Lower lobe of right lung (tissue), 2 donors: Measurements from ENCODE around the gene ADGRE3. TPM values are rescaled to one million over a fixed set of nuclear protein-coding genes. Genes with fewer than 3 reads are reported as not detected.

Experiments used
- ATAC-seq, 2 donors: fragments of 200-7000 bp; cut with Tn5 transposase; one replicate each; pipeline ENCODE4 v1.9.1; 2020 to 2022; ENCODE audit warnings: mild to moderate bottlenecking in 2 of 2, moderate library complexity in 2 of 2
- DNase-seq: peaks from one replicate; pipeline ENCODE4 v3.0.0-alpha.2; 2020
- H3K27ac ChIP-seq: fragments of 200-600 bp; one replicate; pipeline ENCODE4 v1.8.0; 2022
- H3K27me3 ChIP-seq: fragments of 200-600 bp; one replicate; pipeline ENCODE4 v1.8.0; 2022; ENCODE audit warnings: low read depth
- H3K36me3 ChIP-seq: fragments of 200-600 bp; one replicate; pipeline ENCODE4 v1.8.0; 2022; ENCODE audit warnings: mild to moderate bottlenecking
- H3K4me1 ChIP-seq: fragments of 200-600 bp; one replicate; pipeline ENCODE4 v1.8.0; 2022
- H3K4me3 ChIP-seq: fragments of 200-600 bp; one replicate; pipeline ENCODE4 v1.8.0; 2022; ENCODE audit warnings: mild to moderate bottlenecking
- H3K9me3 ChIP-seq: fragments of 200-600 bp; one replicate; pipeline ENCODE4 v1.8.0; 2022
- intact Hi-C: fragments of 100-400 bp; cut with DNase I; formaldehyde crosslinking; loops from one replicate; pipeline ENCODE4 v1.11.0; 2022
- total RNA-seq: library from RNA; stranded (reverse); fragmentation: NEBNext Ultra II Directional; extraction: Animal tissue kit (Norgen Biotek cat#: 25700); gene quantifications from one replicate; pipeline ENCODE4 v1.2.1, GENCODE V29; 2021
- TF ChIP-seq, protein P1 (sequence below): fragments of 200-600 bp; IDR thresholded peaks from one replicate; pipeline ENCODE4 v1.8.0; 2022; ENCODE audit warnings: antibody characterized with exemption, mild to moderate bottlenecking
- donor health status: DM: no; HTN: yes; CAD: no; lungs with severe emphysema.

Gene ADGRE3
- total RNA-seq, 1 donor from 2014 or later: 25.5 TPM

DNA sequence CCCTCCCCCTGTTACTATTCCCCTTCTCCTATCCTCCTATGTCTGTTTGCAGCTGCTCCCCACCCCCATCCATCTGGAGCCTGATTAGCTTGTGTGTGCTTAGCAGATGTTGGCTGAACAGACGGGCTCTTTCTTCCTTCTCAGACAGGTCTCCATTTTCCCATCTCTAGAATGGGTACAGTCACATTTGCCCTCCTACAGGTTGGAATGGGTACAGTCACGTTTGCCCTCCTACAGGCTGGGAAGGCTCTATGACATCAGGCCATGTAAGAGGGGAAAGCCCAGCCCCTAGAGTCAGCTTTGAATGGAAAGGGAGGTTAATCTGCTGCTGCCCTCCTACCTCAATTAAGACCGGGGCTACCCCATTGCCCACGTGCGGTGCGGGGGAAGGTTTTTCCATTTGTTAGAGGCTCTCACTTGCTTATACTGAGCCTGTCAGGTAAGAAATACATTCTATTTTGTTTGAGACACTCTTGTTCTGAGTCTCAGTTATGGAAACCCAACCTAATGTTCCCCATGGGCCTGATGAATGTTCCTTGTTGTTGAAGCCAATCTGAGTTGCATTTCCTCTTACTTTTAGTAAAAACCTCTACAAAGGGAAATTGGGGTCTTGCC, 93.9 kb downstream of the ADGRE3 start:
- Histone ChIP-seq H3K4me1 (no peaks in the 10 kb centered on the region), H3K9me3 (no peaks in the 10 kb centered on the region), H3K27me3 (no peaks in the 10 kb centered on the region), H3K36me3 (no peaks in the 10 kb centered on the region), H3K27ac (no peak overlapping the region), H3K4me3 (no peak overlapping the region)
- ATAC-seq: no peak
- TF ChIP-seq, protein P1, sequence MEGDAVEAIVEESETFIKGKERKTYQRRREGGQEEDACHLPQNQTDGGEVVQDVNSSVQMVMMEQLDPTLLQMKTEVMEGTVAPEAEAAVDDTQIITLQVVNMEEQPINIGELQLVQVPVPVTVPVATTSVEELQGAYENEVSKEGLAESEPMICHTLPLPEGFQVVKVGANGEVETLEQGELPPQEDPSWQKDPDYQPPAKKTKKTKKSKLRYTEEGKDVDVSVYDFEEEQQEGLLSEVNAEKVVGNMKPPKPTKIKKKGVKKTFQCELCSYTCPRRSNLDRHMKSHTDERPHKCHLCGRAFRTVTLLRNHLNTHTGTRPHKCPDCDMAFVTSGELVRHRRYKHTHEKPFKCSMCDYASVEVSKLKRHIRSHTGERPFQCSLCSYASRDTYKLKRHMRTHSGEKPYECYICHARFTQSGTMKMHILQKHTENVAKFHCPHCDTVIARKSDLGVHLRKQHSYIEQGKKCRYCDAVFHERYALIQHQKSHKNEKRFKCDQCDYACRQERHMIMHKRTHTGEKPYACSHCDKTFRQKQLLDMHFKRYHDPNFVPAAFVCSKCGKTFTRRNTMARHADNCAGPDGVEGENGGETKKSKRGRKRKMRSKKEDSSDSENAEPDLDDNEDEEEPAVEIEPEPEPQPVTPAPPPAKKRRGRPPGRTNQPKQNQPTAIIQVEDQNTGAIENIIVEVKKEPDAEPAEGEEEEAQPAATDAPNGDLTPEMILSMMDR: no peak
- intact Hi-C loops: no loop called here
- no peak for DNase-seq

DNA sequence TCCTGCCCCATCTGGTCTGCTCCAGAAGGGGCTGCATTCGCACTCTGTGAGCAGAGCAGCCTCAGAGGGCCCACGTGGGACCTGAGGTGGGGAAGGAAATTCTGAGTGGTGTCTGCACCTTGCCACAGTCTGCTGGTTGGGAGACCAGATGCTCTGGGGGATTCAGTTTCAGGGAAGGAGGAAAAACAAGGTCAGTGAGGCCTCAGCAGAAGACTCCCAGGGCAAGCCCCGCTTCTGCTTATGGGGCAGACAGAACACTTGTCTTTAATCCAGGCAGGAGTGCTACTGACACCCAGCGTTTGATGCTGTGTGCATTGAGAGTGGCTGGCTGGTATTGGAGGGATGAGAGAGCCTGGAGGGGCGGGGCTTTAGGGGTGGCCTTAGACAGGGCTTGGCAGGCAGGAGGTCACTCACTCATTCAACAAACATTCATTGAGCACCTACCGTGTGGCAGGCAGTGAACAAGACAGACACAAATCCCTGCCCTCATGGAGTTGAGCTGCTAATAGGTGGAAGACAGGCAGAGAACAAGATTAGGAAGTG, 96.7 kb downstream of the ADGRE3 start:
- no peak overlapping the region for H3K4me3 ChIP-seq
- H3K9me3 ChIP-seq: no peaks in the 10 kb centered on the region
- peaks cover 5% of the 10 kb centered on the region for H3K4me1 ChIP-seq
- TF ChIP-seq, protein P1: no peak
- DNase-seq (no peak), ATAC-seq (no peak)
- H3K36me3 ChIP-seq: no peaks in the 10 kb centered on the region
- intact Hi-C loops: no loop called here
- H3K27me3 ChIP-seq: no peaks in the 10 kb centered on the region
- no peak overlapping the region for H3K27ac ChIP-seq

DNA sequence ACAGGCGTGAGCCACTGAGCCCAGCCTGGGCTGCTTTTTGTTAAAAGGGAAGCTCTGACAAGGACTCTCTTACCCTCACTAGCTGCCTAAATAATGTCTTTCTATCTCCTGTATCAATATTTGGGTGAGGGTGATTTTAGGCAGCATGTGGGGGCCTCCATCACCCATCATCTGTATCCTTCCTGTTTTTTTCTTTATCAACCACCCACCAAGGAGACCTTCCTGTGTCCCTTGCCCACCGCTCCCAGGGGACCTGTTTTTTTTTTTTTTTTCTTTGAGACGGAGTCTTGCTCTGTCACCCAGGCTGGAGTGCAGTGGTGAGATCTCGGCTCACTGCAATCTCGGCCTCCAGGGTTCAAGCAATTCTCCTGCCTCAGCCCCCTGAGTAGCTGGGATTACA, 97.4 kb downstream of the ADGRE3 start:
- Histone ChIP-seq H3K36me3 (no peaks in the 10 kb centered on the region), H3K27me3 (no peaks in the 10 kb centered on the region), H3K27ac (no peak overlapping the region), H3K4me3 (no peak overlapping the region), H3K4me1 (peaks cover 6% of the 10 kb centered on the region), H3K9me3 (no peaks in the 10 kb centered on the region)
- intact Hi-C loops: no loop called here
- DNase-seq (no peak), ATAC-seq (no peak)
- TF ChIP-seq, protein P1: no peak

DNA sequence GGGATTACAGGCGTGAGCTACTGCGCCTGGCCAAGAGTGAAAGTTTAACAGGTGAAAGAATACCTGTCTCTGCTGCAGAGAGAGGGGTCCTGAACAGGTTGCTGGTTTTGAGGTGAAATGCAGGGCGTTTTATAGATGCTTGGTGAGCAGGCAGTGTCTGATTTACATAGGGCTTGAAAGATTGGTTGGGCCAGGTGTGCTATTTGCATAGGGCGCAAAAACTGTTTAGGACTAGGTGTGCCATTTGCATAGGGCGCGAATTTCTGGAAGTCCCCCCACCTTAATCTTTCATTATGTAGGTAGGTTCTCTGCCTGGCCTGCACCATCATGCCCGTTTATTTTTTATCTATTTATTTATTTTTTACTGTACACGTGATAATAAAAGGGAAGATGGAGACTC, 98.3 kb downstream of the ADGRE3 start:
- no peak for DNase-seq
- Histone ChIP-seq H3K9me3 (no peaks in the 10 kb centered on the region), H3K4me3 (no peak overlapping the region), H3K27me3 (no peaks in the 10 kb centered on the region), H3K4me1 (peaks cover 9% of the 10 kb centered on the region), H3K27ac (no peak overlapping the region), H3K36me3 (no peaks in the 10 kb centered on the region)
- TF ChIP-seq, protein P1: no peak
- no peak for ATAC-seq
- intact Hi-C loops: no loop called here

DNA sequence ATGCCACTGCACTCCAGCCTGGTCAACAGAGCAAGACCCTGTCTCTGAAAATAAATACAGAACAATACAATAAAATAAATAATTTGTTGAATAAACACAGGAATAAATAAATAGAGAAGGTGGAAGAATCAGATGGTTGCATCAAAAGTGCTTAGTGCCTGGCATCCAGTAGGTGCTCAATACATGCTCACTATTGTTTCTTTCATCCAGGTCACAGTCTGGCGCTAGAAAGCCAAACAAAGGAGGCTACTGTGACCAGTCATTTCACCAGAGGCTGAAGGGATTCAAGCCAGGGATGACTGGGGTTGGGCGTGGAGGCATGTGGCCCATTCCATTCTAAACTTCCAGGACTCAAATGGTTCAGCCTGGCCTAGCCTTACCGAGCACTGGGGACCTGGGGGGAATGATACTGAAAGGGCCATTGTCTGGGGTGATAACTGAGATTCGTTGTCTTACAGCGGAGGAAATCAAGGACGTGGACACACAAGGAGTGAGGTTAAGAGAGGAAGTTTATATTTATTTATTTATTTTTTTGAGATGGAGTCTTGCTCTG, 99.1 kb downstream of the ADGRE3 start:
- Histone ChIP-seq H3K36me3 (no peaks in the 10 kb centered on the region), H3K27me3 (no peaks in the 10 kb centered on the region), H3K4me3 (no peak overlapping the region), H3K9me3 (no peaks in the 10 kb centered on the region), H3K4me1 (peaks cover 17% of the 10 kb centered on the region), H3K27ac (no peak overlapping the region)
- TF ChIP-seq, protein P1: no peak
- DNase-seq: no peak
- intact Hi-C loops: no loop called here
- ATAC-seq: no peak
